GM12878 (cell line): ENCODE results near the gene MALRD1.

ENCODE experiments used
- CEBPB ChIP-seq, 2 experiments: fragments of 150-350 bp in 1 of 2; IDR thresholded peaks; 2 replicates each; pipeline ENCODE4 v1.6.1; 2012 to 2014; ENCODE audit warnings: low read depth in 2 of 2, low read length in 2 of 2, borderline replicate concordance in 1 of 2, inconsistent platforms in 1 of 2
- EP300 ChIP-seq, 2 experiments: fragments of 150-350 bp in 1 of 2; IDR thresholded peaks; 2 replicates each; pipeline ENCODE4 v1.6.1; 2011 to 2012; ENCODE audit warnings: low read depth in 2 of 2, low read length in 2 of 2, borderline replicate concordance in 1 of 2, improper control_type of control experiment in 1 of 2, inconsistent platforms in 1 of 2; ENCODE audit not compliant: control insufficient read depth in 1 of 2
- EZH2 ChIP-seq: IDR thresholded peaks from 2 replicates; pipeline ENCODE4 v1.6.1; 2012; ENCODE audit warnings: low read depth, mild to moderate bottlenecking, control low read depth, inconsistent platforms, low read length, borderline replicate concordance; ENCODE audit not compliant: control insufficient read depth
- JUND ChIP-seq: IDR thresholded peaks from 2 replicates; pipeline ENCODE4 v1.6.1; 2012; ENCODE audit warnings: low read depth, mild to moderate bottlenecking, low read length, improper control_type of control experiment, moderate library complexity
- NFYA ChIP-seq: IDR thresholded peaks from 2 replicates; pipeline ENCODE4 v1.6.1; 2011; ENCODE audit warnings: low read depth, mild to moderate bottlenecking, low read length, improper control_type of control experiment, borderline replicate concordance
- POLR2A ChIP-seq: IDR thresholded peaks from 2 replicates; pipeline ENCODE4 v1.6.1; 2011; ENCODE audit warnings: low read depth, mild to moderate bottlenecking, low read length
- POLR2AphosphoS5 ChIP-seq: IDR thresholded peaks from 2 replicates; pipeline ENCODE4 v1.6.1; 2011; ENCODE audit warnings: mild to moderate bottlenecking, low read length, inconsistent platforms
- RCOR1 ChIP-seq: conservative IDR thresholded peaks from 2 replicates; pipeline ENCODE4 v1.6.1; 2012; ENCODE audit warnings: low read depth, low read length, improper control_type of control experiment
- YY1 ChIP-seq: IDR thresholded peaks from 2 replicates; pipeline ENCODE4 v1.6.1; 2011; ENCODE audit warnings: low read depth, mild to moderate bottlenecking, low read length
- ZBED1 ChIP-seq: IDR thresholded peaks from 2 replicates; pipeline ENCODE4 v1.6.1; 2016; ENCODE audit warnings: borderline replicate concordance
- TF ChIP-seq, protein P1 (sequence below), 3 experiments: IDR thresholded peaks in 2 of 3; conservative IDR thresholded peaks in 1 of 3; 2 replicates each; pipeline ENCODE4 v1.5.1; 2011; ENCODE audit warnings: low read depth in 3 of 3, low read length in 3 of 3, mild to moderate bottlenecking in 3 of 3, control low read depth in 2 of 3, moderate library complexity in 2 of 3, inconsistent platforms in 1 of 3, mixed read lengths in 1 of 3; ENCODE audit not compliant: control insufficient read depth in 2 of 3, insufficient read depth in 1 of 3; ENCODE audit errors: extremely low read depth in 1 of 3
- TF ChIP-seq, protein P2 (sequence below): IDR thresholded peaks from 2 replicates; pipeline ENCODE4 v1.6.1; 2012; ENCODE audit warnings: low read depth, low read length, improper control_type of control experiment

DNA sequence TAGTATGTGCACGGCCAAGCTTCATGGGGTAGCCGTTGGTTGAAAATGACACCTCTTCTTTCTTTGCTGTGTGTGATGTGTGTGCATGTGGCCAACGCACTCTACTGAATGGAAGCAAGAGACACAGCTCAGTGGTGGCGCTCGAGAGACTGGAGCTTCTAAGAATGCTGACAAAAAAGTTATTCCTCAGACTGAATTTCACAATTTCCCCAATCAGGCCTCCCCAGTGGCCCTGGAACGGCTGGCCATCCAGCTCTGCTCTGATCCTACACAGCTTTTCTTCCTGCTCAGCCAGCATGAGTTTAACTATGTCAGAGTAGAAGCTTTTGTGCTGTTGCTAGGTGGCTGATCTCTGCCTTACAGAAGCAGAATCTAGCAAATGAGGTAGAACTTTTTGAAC lies 581.0 kb downstream of the MALRD1 start:
- TF ChIP-seq EP300 (IDR thresholded peaks at IDR 0.05; ENCODE audit: borderline replicate concordance in 1 of 2, control insufficient read depth in 1 of 2, low read depth in 2 of 2, low read length in 2 of 2), result no peak
- TF ChIP-seq JUND, result no peak
- TF ChIP-seq ZBED1, result no peak
- TF ChIP-seq, protein P1, sequence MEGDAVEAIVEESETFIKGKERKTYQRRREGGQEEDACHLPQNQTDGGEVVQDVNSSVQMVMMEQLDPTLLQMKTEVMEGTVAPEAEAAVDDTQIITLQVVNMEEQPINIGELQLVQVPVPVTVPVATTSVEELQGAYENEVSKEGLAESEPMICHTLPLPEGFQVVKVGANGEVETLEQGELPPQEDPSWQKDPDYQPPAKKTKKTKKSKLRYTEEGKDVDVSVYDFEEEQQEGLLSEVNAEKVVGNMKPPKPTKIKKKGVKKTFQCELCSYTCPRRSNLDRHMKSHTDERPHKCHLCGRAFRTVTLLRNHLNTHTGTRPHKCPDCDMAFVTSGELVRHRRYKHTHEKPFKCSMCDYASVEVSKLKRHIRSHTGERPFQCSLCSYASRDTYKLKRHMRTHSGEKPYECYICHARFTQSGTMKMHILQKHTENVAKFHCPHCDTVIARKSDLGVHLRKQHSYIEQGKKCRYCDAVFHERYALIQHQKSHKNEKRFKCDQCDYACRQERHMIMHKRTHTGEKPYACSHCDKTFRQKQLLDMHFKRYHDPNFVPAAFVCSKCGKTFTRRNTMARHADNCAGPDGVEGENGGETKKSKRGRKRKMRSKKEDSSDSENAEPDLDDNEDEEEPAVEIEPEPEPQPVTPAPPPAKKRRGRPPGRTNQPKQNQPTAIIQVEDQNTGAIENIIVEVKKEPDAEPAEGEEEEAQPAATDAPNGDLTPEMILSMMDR (IDR thresholded peaks at IDR 0.05 in 2 of 3, conservative IDR thresholded peaks at IDR 0.05 in 1 of 3; ENCODE audit: control insufficient read depth in 2 of 3, extremely low read depth in 1 of 3, insufficient read depth in 1 of 3, low read depth in 3 of 3, low read length in 3 of 3), result no peak
- no peak for TF ChIP-seq POLR2A
- no peak for TF ChIP-seq POLR2AphosphoS5
- TF ChIP-seq, protein P2, sequence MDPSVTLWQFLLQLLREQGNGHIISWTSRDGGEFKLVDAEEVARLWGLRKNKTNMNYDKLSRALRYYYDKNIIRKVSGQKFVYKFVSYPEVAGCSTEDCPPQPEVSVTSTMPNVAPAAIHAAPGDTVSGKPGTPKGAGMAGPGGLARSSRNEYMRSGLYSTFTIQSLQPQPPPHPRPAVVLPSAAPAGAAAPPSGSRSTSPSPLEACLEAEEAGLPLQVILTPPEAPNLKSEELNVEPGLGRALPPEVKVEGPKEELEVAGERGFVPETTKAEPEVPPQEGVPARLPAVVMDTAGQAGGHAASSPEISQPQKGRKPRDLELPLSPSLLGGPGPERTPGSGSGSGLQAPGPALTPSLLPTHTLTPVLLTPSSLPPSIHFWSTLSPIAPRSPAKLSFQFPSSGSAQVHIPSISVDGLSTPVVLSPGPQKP, result no peak
- TF ChIP-seq RCOR1, result no peak
- TF ChIP-seq NFYA, result no peak
- TF ChIP-seq YY1, result no peak
- no peak for TF ChIP-seq CEBPB (IDR thresholded peaks at IDR 0.05; ENCODE audit: borderline replicate concordance in 1 of 2, low read depth in 2 of 2, low read length in 2 of 2)
- no peak for TF ChIP-seq EZH2
